ENCODE data around the gene FCHSD1. TPM values are rescaled to one million over a fixed set of nuclear protein-coding genes. Genes with fewer than 3 reads are reported as not detected.
A peak's percentile ranks its signal among the peaks of the same experiment; 100 is the strongest.

Gene FCHSD1
- total and polyA plus RNA-seq, 2 donors (not counting 1 experiment from before 2014, with no cell fraction given): 123 to 193 TPM

GRCh38 chr5:141618030-141618803 lies 33.0 kb downstream of the FCHSD1 start:
- Histone ChIP-seq H3K79me2 (ENCODE audit: control insufficient read depth, insufficient read depth, low read length) (peaks cover 76% of the 10 kb centered on the region), H4K20me1 (ENCODE audit: control insufficient read depth, insufficient read depth, low read length, poor library complexity, severe bottlenecking) (peaks cover 9% of the 10 kb centered on the region), H3K27me3 (replicated peaks in 1 of 4; ENCODE audit: control extremely low read depth in 1 of 4, control insufficient read depth in 3 of 4, insufficient read depth in 4 of 4, low read length in 3 of 4) (no peaks in the 10 kb centered on the region), H3K9me3 (ENCODE audit: control extremely low read depth in 1 of 3, control insufficient read depth in 2 of 3, insufficient read depth in 1 of 3, low read length in 2 of 3) (peaks cover 0 to 4% (median 0%) of the 10 kb centered on the region in 3 donors), H3K9ac (ENCODE audit: low read length) (peak overlapping the region; percentile 93), H3K36me3 (replicated peaks in 1 of 2; ENCODE audit: control extremely low read depth in 1 of 2, control insufficient read depth in 1 of 2, extremely low read depth in 1 of 2, insufficient read depth in 2 of 2, low read length in 1 of 2) (peaks cover 0 to 26% of the 10 kb centered on the region in 2 experiments), H3K4me1 (ENCODE audit: control insufficient read depth in 2 of 2, insufficient read depth in 2 of 2, low read length in 2 of 2) (peaks cover 51% of the 10 kb centered on the region in 2 donors), H3K4me2 (replicated peaks; ENCODE audit: low read depth, low read length, poor library complexity, severe bottlenecking) (peak overlapping the region; percentile 84), H2AFZ (ENCODE audit: insufficient read depth, low read depth, low read length, poor library complexity, severe bottlenecking) (peak overlapping the region; percentile 85), H3K27ac (ENCODE audit: low read length in 2 of 2) (peak overlapping the region; percentile 86 to 92), H3K4me3 (ENCODE audit: control extremely low read depth in 1 of 5, extremely low read depth in 1 of 5, insufficient read depth in 1 of 5, low read depth in 2 of 5, low read length in 4 of 5) (peak overlapping the region; percentile 84 to 98 (median 94))
- H3K27me3 Mint-ChIP-seq: no peaks in the 10 kb centered on the region
- H3K4me3 Mint-ChIP-seq: peak overlapping the region; percentile 93
- CTCF ChIA-PET: interaction anchor here (0.7 to 28.1 kb wide), 26 partner anchors 9 to 351 kb away, joined by 3 to 760 read pairs (median 5); partner anchors contain the start of genes DELE1, FCHSD1, HDAC3 and PCDHGB7
- TF ChIP-seq EZH2 (IDR thresholded peaks at IDR 0.05; ENCODE audit: borderline replicate concordance, insufficient read depth, low read depth, low read length, poor library complexity, severe bottlenecking): no peak
- TF ChIP-seq, protein P1, sequence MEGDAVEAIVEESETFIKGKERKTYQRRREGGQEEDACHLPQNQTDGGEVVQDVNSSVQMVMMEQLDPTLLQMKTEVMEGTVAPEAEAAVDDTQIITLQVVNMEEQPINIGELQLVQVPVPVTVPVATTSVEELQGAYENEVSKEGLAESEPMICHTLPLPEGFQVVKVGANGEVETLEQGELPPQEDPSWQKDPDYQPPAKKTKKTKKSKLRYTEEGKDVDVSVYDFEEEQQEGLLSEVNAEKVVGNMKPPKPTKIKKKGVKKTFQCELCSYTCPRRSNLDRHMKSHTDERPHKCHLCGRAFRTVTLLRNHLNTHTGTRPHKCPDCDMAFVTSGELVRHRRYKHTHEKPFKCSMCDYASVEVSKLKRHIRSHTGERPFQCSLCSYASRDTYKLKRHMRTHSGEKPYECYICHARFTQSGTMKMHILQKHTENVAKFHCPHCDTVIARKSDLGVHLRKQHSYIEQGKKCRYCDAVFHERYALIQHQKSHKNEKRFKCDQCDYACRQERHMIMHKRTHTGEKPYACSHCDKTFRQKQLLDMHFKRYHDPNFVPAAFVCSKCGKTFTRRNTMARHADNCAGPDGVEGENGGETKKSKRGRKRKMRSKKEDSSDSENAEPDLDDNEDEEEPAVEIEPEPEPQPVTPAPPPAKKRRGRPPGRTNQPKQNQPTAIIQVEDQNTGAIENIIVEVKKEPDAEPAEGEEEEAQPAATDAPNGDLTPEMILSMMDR (IDR thresholded peaks at IDR 0.05): no peak
- 1% methylated on average over 36 of the region's 36 CpGs for WGBS (ENCODE audit: insufficient coverage)
- ATAC-seq (ENCODE audit: low read depth): peak; percentile 19
- POLR2A ChIA-PET: interaction anchor here (0.5 to 4.4 kb wide), 14 partner anchors 9 to 297 kb away, joined by 3 to 34 read pairs (median 6); partner anchors contain the start of genes FCHSD1, HDAC3, RELL2 and TAF7
- H3K9me3 Mint-ChIP-seq (ENCODE audit: insufficient read depth): no peaks in the 10 kb centered on the region
- H3K27ac Mint-ChIP-seq: peak overlapping the region; percentile 91
- DNase-seq: peak; percentile 74
- intact Hi-C loops (cut with micrococcal nuclease): loop anchor here (2.0 kb wide), 1 partner anchor 187 kb away; the partner anchor contains the start of gene PCDHGA12
- H3K4me1 Mint-ChIP-seq: peaks cover 60% of the 10 kb centered on the region

All from B cell (primary cell).